ENCODE results near the gene PSAP.

- no peak for TF ChIP-seq CTCF (IDR thresholded peaks at IDR 0.05)
- no peak for TF ChIP-seq POLR2A (IDR thresholded peaks at IDR 0.05)
These were observed 31.6 kb downstream of the PSAP start for GRCh38 chr10:71819441-71819861.

Data from body of pancreas (tissue), 4 donors.